Activated CD8-positive, alpha-beta memory T cell treated with anti-CD3 and anti-CD28 coated beads for 48 hours (primary cell): ENCODE measurements around the gene ADI1.

ENCODE experiments used
- DNase-seq, 3 experiments: peaks; one replicate each; pipeline ENCODE4 v3.0.0-alpha.2; 2020; ENCODE audit warnings: low read depth in 2 of 3, low spot score in 2 of 3

Gene ADI1

DNA sequence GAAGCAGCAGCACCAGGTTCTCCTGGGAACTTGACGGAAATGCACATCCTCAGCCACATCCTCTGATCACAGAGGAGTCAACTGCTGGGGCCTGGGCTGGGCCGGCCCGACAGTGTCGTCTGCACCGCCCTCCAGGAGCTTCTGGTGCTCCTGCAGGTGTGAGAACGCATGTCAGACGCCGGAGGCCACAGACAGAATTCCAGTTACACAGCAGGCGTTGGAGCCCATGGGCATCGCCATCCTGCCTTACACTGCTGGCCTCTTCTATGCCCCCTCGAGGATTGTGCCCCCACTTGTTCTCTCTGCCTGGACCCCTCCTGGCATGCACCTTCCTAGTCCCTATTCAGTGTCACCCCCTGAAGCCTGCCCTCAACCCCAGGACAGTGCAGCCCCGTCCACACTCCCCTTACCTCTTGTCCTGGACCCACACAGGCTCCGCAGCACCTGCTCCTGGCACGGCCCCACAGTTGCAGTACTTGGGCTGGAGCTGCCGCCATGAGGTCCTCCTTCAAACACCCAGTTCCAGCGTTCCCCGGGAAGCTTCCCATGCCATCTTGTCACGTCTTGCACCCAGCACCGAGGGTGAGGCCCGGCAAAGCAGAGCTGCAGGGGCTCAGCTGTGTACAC lies 37.5 kb downstream of the ADI1 start:
- DNase-seq = no peak

- no peak for DNase-seq
Measured at GRCh38 chr2:3481011-3481400, 38.3 kb downstream of the ADI1 start.

DNA sequence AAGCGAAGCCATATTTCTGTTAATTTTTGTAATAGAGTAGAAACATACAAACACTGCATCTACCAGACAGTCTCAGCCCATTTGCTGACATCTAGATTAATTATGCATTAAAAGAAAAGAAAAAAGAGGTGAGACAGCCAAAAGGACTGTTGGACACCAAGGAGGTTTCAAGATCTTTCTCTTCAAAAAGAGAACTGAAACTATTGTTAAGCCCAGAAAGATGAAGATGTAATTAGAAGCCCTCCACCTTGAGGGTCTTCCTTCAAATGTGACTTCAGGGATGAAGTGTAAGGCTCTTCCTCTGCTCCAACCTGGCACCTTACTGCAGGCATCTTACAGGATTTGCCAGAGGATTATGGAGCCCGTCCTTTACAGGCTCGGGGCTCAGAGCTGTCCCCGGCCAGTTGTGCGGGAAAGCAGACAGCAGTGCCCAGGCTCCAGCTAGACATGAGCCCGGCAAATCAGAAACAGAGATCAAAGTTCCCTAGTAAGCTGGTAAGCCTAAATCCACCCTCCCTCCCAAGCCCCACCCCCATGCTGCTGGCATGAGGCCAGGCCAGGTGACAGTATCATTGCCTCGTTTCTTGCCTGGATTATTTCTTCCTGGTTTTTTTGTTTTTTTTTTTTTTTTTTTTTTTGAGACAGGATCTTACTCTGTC lies 38.9 kb downstream of the ADI1 start:
- DNase-seq = no peak

DNA sequence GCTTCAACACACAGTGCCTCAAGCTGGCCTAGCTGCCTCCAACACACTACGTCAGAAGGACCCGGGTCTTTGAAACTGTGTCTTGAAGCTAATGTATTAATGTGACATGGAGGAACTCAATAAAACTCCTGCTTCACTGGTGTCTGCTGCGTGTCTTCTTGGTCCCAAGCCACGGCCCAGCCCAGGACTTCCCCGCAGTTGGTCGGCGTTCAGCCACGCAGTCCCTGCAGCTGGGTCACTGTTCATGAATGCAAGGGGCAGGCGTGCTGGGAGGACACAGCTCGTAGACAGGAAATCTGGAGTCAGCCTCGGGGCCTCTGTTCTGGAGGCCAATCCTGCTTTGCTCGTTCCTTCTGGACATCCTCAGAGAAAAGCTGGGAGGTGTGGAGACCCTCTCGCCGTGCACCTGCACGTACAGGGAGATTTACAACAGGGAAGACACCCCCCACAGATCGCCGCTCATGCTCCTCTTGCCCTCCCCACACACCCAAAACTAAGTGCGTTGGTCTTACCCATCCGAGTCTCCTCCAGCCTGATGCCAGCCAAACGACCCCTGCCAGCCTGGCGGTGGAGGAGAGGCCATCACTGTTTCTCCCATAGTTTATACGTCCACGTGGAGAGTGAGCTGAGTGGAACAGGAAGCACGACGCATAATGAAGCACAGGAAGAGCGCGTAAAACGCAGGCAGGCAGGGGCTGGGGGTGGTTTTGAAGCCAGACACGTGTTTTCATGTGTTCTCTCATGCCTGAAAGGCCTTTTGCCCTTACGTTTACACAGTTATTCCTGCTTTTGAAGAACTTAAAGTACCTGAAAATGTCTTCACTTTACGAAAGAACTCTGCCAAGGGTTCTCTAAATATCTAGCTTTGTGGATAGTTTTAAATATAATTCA lies 39.7 kb downstream of the ADI1 start:
- DNase-seq = no peak

GRCh38 chr2:3478846-3479385 lies 40.4 kb downstream of the ADI1 start:
- no peak for DNase-seq

DNA sequence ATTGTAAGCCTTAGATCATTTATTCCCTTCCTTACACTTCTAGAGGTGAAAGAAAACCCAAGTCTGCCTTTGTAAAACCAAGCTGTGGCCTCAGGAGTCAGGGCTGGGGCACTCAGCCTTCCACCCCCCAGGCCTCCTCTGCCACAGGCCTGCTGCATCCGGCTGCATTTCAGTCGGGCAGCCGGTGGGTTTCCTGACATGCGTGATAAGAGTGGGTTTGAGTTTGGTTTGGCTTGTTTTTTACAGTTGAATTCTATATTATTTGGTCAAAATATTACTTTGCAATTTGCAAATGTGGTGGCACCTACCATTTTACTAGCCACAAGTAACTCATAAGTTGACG lies 42.4 kb downstream of the ADI1 start:
- DNase-seq = no peak

- DNase-seq = no peak
Measured at GRCh38 chr2:3476321-3476984, 42.9 kb downstream of the ADI1 start.

- DNase-seq = no peak
Measured at GRCh38 chr2:3475771-3476170, 43.6 kb downstream of the ADI1 start.

- no peak for DNase-seq
Measured at GRCh38 chr2:3472966-3473365, 46.4 kb downstream of the ADI1 start.

DNA sequence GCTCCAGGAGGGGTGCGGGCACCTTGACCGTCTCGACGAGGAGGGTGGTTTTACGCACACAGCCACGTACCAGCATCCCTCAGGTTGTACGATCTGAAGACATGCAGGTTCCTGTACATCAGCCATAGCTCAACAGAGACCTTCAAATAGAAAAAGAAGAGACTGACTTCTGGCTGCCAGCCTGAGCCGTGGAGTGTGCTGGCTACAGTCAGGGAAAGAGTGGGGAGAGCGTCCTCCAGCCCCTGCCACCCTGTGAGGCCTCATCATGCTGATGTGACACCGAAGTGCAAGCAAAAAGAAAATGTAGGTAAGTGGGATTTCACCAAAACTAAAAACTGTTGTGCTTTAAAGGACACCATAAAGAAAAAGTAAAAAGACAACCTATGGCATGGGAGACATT lies 47.0 kb downstream of the ADI1 start:
- no peak for DNase-seq

GRCh38 chr2:3470856-3471737 lies 48.2 kb downstream of the ADI1 start:
- DNase-seq = no peak

DNA sequence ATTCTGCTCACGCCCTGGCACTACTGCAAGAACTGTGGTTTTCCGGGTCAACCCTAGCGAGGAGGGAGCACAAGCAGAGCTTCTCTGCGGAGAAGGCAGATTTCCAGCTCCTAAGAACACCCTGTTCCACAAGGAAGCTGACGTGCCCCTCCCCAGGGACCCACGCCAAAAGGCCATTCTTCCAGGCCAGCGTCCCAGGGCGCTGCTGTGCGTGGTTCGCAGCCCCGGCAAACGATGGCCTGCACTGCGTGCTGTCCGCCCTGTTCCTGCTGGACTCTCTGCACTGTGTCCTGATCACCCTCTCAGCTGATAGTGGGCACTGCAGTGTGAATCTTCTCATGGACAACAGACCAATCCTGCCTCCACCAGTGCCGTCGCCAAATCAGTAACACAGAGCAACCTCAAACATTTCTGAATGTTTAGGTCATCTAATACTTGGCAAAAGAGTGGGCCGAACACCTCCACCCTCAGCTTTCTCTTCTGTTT lies 49.1 kb downstream of the ADI1 start:
- no peak for DNase-seq

GRCh38 chr2:3469486-3469885 lies 49.8 kb downstream of the ADI1 start:
- DNase-seq = no peak

GRCh38 chr2:3468296-3468988 lies 50.9 kb downstream of the ADI1 start:
- DNase-seq = no peak

- DNase-seq = no peak
Measured at GRCh38 chr2:3467654-3468053, 51.7 kb downstream of the ADI1 start.

GRCh38 chr2:3466966-3467365 lies 52.4 kb downstream of the ADI1 start:
- DNase-seq = no peak

DNA sequence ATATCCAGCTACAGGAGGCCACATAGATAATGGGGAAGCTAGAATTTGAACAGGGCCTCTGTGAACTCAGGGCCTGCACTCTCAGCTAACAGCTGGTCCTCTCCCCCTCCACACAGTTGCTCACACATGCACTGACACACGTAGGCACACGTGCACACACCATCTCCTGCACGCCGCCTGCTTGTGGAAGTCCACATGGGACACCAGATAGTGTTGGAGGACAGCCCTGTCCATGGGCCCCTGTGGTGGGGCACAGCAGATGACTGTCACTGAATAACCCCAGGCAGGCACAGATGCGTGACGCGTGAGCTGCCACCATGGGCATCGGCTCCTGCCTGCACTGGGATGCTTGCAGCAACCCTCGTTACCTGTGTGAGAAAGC lies 52.9 kb downstream of the ADI1 start:
- no peak for DNase-seq

DNA sequence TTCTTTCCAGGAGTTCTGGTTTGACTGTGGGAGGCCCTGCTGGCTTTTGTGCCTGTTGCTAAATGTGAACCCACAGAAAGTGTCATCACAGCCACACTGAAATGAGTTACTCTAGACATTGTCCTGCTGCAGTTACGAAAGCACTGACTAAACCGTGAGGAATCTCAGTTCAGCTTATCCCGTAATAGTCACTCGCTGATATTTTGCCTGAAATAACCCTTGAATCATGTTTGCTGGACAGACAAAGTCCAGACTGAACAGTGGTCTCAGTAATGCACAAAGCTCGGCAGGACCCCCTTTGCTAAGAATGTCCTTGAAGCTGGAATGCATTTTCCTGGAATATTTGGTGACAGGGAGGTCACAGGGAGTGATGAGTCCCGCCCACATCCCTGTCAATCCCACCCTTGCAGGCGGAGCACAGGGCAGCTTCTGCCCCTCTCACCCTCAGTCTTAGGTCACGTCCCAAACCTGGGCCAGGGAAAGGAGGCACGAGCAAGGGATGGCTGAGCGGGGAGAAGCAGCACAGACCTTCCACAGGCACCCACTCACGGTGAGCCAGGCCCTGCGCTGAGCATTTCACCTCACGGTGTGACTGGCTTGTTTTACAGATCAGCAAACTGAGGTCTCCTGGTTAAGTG lies 53.4 kb downstream of the ADI1 start:
- no peak for DNase-seq

GRCh38 chr2:3465328-3465727 lies 54.0 kb downstream of the ADI1 start:
- DNase-seq = no peak
